Kidney (tissue), 14 donors: Measurements from ENCODE around the gene ISL2. TPM values are rescaled to one million over a fixed set of nuclear protein-coding genes. Genes with fewer than 3 reads are reported as not detected.

ENCODE experiments used
- DNase-seq, 5 donors: peaks; one replicate each; pipeline ENCODE4 v3.0.0-alpha.2; 2013 to 2020
- FAIRE-seq: peaks from 2 replicates; lab custom pipeline; 2012; peaks lifted over from hg19 to GRCh38; lab: Jason Lieb, UNC
- H3K27ac ChIP-seq, 2 donors: one replicate each; pipeline ENCODE4 v1.7.0; 2013; ENCODE audit warnings: low read depth in 2 of 2, low read length in 2 of 2, inconsistent platforms in 1 of 2
- H3K27me3 ChIP-seq: one replicate; pipeline ENCODE4 v1.7.1; 2013; ENCODE audit warnings: low read length, inconsistent platforms; ENCODE audit not compliant: control insufficient read depth, insufficient read depth
- H3K36me3 ChIP-seq, 3 donors: one replicate each; pipeline versions ENCODE4 v1.7.0 to v1.7.1; 2013; ENCODE audit warnings: low read length in 3 of 3, control low read depth in 1 of 3, inconsistent platforms in 1 of 3; ENCODE audit not compliant: insufficient read depth in 3 of 3, control insufficient read depth in 2 of 3
- H3K4me1 ChIP-seq, 3 donors: one replicate each; pipeline versions ENCODE4 v1.7.0 to v1.7.1; 2013; ENCODE audit warnings: low read length in 3 of 3, inconsistent platforms in 1 of 3, low read depth in 1 of 3; ENCODE audit not compliant: control insufficient read depth in 2 of 3, insufficient read depth in 2 of 3
- H3K4me3 ChIP-seq, 3 donors: one replicate each; pipeline versions ENCODE4 v1.7.0 to v1.8.1; 2013; ENCODE audit warnings: low read length in 3 of 3, control low read depth in 1 of 3, inconsistent platforms in 1 of 3
- H3K9ac ChIP-seq, 3 donors: one replicate each; pipeline versions ENCODE4 v1.7.0 to v1.7.1; 2013; ENCODE audit warnings: low read length in 3 of 3, control low read depth in 1 of 3, inconsistent platforms in 1 of 3
- H3K9me3 ChIP-seq, 3 donors: one replicate each; pipeline versions ENCODE4 v1.7.0 to v1.7.1; 2013; ENCODE audit warnings: low read length in 3 of 3, control low read depth in 1 of 3, inconsistent platforms in 1 of 3; ENCODE audit not compliant: control insufficient read depth in 2 of 3, insufficient read depth in 1 of 3
- intact Hi-C: fragments of 100-400 bp; cut with DNase I; formaldehyde crosslinking; loops from one replicate; pipeline ENCODE4 v1.11.1; 2022
- polyA plus RNA-seq: library from polyadenylated mRNA; stranded (reverse); fragments of 350-450 nt; fragmentation: Illumina TruSeq; extraction: RNeasy Lipid Tissue Mini Kit (QIAGEN cat#74804); gene quantifications from one replicate; pipeline ENCODE4 v1.2.3, GENCODE V29; 2014; ENCODE audit warnings: low read depth, low replicate concordance; ENCODE audit not compliant: insufficient read depth
- total RNA-seq: library from RNA; stranded (reverse); fragmentation: NEBNext Ultra II Directional; extraction: Animal tissue kit (Norgen Biotek cat#: 25700); gene quantifications from one replicate; pipeline ENCODE4 v1.2.1, GENCODE V29; 2021
- TF ChIP-seq, protein P1 (sequence below): IDR thresholded peaks from 3 replicates; pipeline ENCODE4 v1.5.1; 2012; ENCODE audit warnings: mild to moderate bottlenecking, moderate library complexity, borderline replicate concordance; ENCODE audit not compliant: insufficient read depth; ENCODE audit errors: extremely low read depth
- donor health status: control.
- donor health status: control.
- donor health status: control.
- donor health status: control.
- donor health status: control.
- donor health status: DM: yes; HTN: yes; CAD: no.
- donor health status: Normal renal cell carcinoma (clear cell type).

ISL2 gene
- total and polyA plus RNA-seq, 2 donors from 2014 or later: 0.44 TPM; not detected in 1

DNA sequence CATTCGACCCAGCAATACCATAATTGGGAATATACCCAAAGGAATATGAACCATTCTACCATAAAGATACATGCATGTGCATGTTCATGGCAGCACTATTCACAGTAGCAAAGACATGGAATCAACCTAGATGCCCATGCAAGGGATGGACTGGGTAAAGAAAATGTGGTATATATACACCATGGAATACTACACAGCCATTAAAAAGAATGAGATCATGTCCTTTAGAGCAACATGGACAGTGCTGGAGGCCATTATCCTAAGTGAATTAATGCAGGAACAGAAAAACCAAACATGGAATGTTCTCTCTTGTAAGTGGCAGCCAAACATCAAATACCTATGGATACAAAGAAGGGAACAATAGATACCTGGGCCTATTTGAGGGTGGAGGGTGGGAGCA is 32.7 kb upstream of the ISL2 start:
- Histone ChIP-seq H3K9me3 (no peaks in the 10 kb centered on the region), H3K9ac (no peak overlapping the region), H3K27me3 (no peaks in the 10 kb centered on the region), H3K27ac (no peak overlapping the region), H3K4me1 (no peaks in the 10 kb centered on the region), H3K4me3 (no peak overlapping the region), H3K36me3 (no peaks in the 10 kb centered on the region)
- TF ChIP-seq, protein P1, sequence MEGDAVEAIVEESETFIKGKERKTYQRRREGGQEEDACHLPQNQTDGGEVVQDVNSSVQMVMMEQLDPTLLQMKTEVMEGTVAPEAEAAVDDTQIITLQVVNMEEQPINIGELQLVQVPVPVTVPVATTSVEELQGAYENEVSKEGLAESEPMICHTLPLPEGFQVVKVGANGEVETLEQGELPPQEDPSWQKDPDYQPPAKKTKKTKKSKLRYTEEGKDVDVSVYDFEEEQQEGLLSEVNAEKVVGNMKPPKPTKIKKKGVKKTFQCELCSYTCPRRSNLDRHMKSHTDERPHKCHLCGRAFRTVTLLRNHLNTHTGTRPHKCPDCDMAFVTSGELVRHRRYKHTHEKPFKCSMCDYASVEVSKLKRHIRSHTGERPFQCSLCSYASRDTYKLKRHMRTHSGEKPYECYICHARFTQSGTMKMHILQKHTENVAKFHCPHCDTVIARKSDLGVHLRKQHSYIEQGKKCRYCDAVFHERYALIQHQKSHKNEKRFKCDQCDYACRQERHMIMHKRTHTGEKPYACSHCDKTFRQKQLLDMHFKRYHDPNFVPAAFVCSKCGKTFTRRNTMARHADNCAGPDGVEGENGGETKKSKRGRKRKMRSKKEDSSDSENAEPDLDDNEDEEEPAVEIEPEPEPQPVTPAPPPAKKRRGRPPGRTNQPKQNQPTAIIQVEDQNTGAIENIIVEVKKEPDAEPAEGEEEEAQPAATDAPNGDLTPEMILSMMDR: no peak
- intact Hi-C loops: no loop called here
- DNase-seq (no peak), FAIRE-seq (no peak)

DNA sequence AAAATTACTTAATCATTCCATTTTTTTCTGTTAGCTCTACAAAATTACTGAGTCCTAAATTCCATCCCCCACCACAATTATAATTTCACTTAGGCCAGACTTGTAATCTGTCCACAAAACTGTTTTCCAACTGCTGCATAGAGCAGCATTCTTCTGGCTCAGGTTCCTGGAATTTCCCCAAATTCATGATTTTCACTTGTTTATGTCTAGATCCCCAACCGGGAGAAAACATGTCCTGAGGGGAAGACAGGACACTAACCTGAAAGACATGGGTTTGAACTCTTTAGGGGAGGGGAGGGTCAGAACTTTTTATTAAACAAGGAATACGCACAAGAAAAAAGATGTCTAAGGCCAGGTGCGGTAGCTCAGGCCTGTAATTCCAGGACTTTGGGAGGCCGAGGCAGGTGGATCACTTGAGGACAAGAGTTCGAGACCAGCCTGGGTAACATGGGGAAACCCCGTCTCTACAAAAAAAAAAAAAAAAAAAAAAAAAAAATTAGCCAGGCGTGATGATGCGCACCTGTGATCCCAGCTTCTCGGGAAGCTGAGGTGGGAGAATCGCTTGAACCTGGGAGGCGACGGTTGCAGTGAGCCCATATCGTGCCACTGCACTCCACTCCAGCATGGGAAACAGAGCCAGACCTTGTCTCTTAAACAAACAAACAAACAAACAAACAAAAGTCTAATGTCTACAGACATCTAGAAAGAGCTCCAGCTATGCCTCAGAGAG is 26.8 kb upstream of the ISL2 start:
- FAIRE-seq: no peak
- Histone ChIP-seq H3K4me3 (peak overlapping the region in 1 of 3 donors; percentile 96), H3K9me3 (no peaks in the 10 kb centered on the region), H3K27me3 (no peaks in the 10 kb centered on the region), H3K27ac (no peak overlapping the region), H3K4me1 (peaks cover 0 to 4% (median 0%) of the 10 kb centered on the region in 3 donors), H3K9ac (no peak overlapping the region), H3K36me3 (no peaks in the 10 kb centered on the region)
- intact Hi-C loops: no loop called here
- no peak for DNase-seq
- TF ChIP-seq, protein P1: no peak

DNA sequence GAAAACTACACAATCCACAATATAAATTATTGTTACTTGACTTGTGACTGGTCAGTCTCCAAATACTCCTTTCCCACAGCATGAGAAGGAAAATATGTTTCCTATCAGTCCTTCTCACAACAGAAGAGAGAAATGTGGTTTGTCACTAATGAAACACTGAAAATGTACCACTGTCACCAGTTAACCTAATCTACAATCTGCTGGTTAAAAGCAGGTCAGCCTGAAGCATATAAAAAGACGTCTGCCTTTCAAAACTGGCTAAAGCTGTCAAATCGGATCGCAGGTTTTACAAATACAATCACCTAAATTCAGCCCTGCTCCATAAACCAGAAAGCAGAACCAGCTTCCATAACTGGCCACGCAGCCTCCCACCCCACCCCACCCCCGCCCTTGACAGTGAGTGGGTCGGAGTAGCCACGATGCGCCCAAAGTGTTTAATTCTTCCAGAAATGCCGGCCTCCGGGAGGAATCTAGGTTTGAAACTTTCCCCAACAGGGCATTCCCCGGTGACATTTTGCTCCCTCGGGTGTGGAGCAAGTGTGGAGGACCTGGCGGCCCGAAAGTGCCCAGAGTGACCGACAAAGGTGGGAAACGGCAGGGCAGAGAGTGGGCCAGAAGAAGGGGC is 26.0 kb upstream of the ISL2 start:
- Histone ChIP-seq H3K4me3 (peak overlapping the region; percentile 85 to 96 (median 89)), H3K27me3 (no peaks in the 10 kb centered on the region), H3K36me3 (no peaks in the 10 kb centered on the region), H3K4me1 (peaks cover 0 to 4% (median 0%) of the 10 kb centered on the region in 3 donors), H3K9ac (peak overlapping the region; percentile 64 to 100 (median 97)), H3K27ac (peak overlapping the region; percentile 87 to 92), H3K9me3 (no peaks in the 10 kb centered on the region)
- TF ChIP-seq, protein P1: no peak
- DNase-seq (peak in 1 of 5 donors; percentile 50), FAIRE-seq (no peak)
- intact Hi-C loops: no loop called here
